EL (cell line): ENCODE data around the gene PTPRJ.

Experiments used
- DNase-seq: peaks from one replicate; pipeline ENCODE4 v3.0.0-alpha.2; 2016

Gene PTPRJ

DNA sequence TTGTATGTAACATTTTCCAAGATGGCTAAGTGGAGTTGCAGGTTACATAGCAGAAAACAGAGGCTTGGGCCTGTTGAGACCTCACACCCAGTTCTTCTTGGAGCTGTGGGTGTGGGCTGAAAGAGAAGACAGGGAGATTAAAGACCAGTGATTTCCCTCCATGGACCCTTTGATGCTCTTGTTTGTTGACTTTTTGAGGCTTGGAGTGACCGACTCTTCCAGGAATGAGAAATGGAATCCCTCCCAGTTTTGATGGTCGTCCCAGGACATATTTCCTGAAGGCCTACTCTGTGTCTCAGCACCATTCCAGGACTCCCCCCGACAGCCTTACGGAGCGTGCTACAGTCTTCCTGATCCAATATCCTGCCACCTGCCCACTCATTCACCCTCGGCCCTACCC is 96.9 kb downstream of the PTPRJ start:
- peak; percentile 43 for DNase-seq

DNA sequence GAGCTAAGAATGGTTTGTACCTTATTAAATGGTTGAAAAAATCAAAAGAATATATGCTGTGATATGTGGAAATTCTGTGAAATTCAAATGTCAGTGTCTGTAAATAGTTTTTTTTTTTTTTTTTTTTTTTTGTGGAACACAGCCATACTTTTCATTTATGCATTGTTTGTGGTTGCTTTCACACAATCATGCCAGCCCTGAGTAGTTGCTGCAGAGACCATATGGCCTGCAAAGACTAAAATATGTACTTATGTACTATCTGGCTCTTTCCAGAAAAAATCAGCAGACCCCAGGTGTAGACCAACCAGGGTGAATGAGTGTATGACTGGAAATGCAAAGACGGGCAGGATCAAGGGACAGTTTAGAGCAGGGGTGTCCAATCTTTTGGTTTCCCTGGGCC is 98.3 kb downstream of the PTPRJ start:
- DNase-seq = no peak

DNA sequence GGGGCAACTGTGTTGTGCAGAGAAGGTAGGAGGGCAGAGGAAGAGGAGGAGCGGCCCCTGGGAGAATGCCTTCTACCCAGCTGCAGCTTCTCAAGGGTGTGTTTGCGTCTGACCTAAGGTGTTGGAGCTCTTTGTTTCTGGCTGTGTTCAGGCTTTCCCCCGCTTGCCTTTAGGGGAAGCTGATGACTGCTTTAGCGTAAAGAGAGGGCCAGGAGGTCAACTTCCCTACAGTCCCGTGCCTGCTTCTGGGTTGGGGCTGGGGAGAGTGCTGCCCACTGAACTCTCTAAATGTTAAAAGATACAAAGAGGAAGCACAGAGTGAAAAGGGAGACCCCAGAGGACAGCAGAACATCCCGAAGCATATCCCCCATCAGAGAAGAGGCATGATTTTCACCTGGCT is 99.2 kb downstream of the PTPRJ start:
- DNase-seq = no peak

DNA sequence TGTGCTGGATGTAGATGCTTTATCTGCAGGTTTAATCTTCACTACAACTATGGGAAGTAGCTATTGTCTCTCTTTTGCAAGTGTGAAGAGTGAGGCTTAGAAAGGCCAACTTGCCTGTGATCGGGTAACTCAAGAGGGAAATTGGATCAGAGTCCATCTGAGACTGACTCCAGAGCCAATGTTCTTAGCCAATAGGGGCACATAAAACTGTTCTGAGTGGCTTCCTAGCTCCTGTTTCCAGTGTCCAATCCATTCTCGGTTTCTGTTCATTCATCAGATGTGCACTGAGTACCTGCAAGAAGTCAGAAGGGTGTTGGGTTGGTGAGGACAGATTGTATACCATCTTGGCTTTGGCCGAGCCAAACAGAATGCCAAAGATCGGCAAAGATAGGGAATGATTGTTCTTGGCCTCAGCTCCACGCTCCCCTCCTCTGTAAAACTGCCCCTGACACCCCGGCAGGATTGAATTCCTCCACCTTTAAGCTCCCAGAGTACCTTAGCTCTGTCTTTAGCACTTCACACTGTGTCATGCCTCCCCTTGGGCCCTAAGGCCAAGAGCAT is 100.0 kb downstream of the PTPRJ start:
- no peak for DNase-seq

DNA sequence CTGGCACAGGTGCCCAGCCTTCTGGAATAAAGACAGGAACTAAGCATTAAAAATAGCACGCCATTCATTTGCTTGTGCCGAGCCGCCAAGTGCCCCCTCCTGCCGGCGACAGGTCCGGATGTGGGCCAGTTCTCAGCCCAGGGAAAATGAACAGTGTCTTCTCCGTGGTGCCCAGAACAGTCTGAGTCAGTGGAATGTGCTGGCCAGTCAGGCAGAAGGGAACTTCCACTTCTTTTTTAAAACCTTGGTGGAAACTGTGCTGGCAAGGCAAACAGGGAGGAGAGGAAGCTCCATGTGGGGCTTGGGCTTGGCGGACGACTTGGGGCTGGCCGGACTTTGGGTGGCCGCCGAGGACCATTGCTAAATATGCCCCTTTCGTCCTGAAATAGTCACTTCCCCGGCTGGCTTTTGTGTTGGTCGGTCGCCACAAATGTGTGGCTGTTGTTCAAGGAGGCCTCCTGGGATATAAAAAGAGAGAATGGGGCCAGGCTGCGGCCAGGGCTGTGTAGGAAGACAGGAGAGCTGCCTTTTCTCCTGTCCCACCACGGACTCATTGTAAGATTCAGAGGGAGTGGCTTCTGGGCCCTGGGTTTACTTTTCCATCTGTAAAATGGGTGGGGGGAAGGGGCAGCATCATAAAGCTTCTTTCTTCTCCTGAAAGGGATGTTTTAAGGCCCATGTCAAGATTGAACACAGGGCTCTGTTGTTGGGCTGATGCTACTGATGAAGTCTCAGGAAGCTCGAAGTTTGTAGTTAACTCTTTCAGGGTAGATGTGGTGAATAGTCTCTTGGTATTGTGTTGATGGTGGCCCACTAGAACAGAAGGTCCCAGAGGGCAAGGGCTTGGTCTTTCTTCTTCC is 101.0 kb downstream of the PTPRJ start:
- peak; percentile 86 for DNase-seq

DNA sequence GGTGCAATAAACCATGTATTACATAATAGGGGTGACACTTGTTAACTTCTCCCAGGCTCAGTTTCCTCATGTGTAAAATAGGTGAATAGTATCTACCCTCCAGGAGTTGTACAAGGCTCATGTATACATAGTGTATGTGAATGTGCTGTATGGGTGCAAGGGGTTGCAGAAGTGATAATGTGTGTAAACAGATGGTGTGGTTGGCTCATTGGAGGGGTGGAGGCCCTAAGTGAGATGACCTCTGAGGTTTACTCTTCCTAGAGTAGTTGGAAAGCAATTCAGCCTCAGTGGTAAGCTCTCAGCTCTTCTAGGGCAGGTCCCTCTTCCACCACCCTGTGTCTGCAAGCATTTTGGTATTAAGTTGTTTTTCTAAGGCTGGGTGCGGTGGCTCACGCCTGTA is 102.4 kb downstream of the PTPRJ start:
- DNase-seq = no peak

DNA sequence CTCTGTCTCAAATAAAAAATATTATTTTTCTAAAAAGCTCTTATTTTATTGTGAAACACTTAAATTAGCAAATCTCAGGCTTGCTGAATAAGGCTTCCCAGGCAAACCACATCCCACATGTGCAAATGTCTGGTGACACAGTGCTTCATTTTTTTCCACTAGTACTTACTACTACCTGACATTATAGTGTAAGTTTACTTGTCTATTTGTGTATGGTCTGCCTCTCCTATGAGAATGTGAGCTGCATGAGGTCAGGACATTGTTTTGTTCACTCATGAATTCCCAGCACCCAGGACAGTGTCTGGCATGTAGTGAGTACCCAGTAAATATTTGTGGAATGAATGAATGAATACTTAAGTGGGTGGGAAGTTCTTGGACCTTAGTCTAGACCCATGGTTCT is 103.1 kb downstream of the PTPRJ start:
- DNase-seq = peak; percentile 23

DNA sequence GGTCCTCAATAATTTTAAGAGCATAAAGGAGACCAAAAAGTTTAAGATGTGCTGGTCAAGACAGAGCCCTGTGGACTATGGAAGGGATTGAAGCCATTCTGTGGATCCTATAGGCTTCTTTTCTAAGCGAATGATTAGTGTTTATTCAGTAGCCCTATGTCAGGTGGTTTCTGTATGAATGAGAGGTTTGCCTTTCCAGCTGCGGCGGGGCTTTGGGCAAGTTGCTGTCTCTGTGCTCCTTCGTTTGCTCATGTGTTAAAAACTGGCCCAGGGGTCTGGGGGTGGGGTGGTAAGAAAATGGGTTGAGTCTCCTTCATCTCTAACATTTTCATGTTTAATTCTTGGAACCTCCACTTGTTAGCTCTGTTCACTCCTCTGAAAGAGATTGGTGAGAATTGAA is 105.3 kb downstream of the PTPRJ start:
- DNase-seq = no peak

DNA sequence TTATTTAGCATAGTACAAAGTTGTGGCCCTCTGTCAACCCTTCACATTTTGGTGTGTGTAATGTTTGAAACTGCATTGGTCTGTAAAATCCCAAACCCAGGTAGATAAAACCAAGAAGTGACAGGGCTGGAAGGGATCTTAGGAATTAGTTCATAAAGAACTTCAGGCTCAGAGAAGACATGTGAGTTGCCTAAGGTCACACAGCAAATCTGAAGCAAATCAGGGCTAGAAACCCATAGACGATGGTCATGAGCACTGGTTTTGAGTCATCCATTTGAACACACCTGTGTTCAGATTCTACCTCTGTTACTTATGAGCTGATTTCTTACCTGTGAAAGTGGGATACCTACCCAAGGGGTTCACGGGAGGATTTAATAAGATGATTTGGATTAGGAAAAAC is 107.1 kb downstream of the PTPRJ start:
- no peak for DNase-seq

DNA sequence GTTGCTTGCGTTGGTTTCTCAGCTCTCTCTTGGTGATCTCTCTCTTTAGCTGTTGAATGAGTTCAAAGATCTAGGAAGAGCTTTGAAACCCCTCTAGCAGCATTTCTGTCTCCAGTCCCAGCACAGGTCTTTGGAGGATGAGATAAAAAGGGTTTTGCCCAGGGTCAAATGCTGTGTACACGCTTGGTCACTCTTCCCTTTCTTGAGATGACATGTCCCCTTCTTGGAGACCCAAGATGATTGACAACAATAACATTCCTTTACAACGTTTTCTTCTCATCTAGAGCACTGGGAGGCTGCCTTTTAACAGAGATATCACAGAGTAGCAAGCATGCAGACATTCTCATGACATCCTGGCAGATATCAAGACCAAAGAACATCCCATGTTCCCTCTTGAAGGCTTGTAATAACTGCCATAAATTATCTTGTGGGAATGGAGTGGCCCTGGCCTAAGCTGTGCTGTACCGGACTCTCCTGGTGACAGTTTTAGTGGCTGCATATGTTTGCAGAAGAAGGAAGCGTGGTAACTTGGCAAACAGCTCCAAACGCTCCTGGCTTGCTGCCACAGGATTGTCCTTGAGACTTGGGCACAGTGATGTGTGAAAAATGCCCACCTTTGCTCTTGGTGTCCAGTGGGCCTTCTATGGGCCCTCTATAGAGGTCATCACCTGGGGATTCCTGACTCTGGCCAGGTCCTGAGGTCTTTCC is 107.8 kb downstream of the PTPRJ start:
- no peak for DNase-seq

DNA sequence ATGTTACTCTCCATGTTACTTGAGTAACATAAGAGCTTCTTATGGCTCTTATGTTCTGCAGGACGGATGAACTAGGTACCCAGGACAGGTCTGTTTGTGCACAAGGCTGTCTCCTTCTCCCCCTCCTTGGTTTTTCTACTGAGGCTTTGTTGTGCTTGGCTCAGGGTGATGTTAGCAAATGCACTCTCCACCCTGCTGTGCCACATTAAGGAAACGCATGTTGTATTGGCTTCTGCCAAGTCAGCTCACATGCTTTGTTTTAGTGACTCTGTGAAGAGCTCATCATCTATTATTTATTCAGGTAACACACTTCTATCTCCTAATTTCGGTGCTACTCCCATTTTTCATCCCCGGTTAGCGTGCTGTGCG is 108.3 kb downstream of the PTPRJ start:
- no peak for DNase-seq

DNA sequence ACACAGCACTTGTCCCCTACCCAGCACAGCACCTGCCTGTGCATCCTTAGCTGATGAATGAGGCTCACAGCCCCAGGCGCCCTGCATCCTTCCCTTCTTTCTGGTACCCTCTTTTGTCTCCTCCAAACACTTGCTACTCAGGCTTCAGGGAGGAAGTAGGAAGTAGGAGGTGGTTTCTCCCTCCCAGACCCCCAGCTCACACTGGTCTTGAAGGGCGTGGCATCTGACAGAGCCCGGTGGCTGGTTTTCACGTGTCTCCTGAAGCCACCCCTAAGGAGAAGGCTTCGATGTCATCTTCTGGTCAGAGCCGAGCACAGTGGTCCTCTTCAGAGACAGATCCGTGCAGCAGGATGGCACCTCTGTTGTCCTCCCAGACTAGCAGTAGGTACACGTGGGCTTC is 109.8 kb downstream of the PTPRJ start:
- no peak for DNase-seq

DNA sequence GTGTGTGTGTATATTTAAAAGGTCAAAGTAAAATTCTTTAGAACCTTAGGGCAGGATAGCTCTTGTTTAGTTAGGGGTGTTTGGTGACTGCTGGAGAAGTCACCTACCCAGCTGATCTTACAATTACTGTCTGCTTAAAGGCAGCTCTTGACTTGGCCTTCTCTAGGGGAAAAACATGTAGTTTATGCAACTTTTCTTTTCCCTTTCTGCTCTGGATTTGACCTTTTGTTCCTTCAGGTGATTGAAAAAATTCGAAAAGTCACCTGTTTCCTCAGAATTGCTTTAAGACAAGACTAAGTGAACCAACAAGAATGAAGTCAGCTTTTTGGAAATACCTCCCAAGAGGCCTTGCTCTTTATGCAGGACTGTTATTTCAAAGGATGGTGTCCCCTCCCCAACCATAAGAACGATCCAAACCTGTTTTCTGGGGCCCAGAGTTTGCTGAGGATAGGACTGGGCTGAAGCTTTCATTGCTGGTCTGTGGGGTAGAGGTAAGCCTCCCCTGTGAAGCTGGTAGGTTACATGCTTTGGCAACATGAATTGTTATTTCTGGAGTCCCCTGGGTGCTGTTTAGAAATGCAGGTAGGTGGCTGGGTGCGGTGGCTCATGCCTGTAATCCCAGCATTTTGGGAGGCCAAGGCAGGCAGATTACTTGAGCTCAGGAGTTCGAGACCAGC is 111.2 kb downstream of the PTPRJ start:
- DNase-seq = no peak

DNA sequence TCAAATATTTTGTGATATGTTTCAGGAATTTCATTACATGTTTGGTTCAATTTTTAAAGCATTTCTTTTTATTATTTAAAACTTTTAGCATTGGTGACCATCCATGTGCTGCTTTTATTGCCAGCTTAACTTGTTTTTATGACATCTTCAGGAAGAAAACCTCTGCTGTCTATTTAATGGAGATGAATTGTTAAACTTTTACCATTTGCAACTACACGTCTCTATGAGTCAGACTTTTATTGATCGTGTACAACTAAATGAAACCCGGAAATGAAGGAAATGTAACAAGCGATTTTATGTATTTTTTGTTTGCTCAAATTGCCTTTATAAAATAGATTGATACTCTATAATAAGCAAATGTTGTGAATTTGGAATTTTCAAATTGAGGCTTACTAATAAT is 113.0 kb downstream of the PTPRJ start:
- no peak for DNase-seq

DNA sequence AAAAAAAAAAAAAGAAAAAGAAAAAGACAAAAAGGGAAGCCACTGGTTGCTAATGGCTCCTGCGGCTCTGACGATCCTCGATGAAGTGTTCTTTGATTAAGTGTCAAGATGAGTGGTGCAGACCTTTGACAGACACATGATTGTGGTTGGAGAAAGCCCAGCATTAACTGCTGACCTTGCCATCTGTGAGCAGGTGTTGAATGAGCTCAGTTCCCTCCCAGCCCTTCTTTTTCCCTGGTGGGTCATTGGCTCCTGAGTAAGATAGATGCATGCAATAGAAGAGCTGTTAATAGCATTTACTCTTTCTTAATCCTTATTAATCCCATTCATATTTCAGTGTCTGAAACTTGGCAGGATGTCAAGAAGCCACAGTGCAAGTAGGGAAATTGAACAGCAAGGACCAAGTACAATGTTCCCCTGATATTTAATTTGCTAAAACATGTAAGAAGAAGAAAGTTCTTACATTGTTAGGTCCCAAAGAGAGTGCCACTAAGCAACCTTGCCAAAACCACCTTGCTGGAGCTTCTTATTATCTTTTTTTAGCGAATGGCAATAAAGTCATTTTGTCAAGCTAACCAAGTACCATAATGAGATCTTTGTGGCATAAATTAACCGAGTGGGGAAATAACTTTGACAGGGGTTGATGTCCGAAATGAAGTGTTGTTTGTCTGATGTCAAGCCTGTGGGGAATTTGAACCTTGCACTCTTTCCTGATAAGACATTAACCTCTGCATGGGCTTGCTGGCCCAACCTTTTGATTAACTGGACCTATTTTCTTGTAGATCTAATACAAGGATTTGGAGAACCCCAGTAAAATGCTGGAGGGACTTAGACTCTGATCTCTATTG is 113.7 kb downstream of the PTPRJ start:
- no peak for DNase-seq

DNA sequence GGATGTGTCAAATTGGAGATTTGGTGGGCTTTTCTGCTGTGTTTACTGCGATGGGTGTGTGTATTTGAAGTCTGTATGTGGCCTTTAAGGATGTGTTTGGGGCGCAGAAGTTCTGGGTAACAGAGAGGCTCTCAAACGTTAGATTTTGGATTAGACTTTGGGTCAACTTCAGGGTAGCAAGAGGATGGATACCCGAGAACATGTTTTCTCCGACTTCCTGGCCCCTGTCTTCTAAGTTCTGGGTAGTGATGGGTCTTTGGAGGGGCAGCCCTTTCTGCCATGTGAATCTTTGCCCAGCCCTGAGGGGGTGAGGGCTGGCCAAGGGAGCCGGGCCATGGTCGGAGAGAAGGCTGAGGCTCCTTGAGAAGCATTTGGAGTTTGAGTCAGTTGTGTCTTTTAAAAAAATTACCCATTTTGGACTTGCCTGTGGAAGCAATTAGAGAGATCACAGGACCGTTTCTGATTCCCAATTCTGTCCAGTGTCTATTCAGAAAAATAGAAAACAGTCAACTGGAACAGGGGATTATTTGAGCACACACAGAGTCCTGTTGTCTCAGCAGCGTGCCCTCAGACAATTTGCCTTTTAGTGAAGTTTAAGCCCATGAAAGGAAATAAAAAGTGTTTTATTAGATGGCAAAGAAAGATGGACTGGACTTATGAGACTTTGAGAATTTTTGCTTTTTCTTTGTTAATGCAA is 114.4 kb downstream of the PTPRJ start:
- DNase-seq = no peak

DNA sequence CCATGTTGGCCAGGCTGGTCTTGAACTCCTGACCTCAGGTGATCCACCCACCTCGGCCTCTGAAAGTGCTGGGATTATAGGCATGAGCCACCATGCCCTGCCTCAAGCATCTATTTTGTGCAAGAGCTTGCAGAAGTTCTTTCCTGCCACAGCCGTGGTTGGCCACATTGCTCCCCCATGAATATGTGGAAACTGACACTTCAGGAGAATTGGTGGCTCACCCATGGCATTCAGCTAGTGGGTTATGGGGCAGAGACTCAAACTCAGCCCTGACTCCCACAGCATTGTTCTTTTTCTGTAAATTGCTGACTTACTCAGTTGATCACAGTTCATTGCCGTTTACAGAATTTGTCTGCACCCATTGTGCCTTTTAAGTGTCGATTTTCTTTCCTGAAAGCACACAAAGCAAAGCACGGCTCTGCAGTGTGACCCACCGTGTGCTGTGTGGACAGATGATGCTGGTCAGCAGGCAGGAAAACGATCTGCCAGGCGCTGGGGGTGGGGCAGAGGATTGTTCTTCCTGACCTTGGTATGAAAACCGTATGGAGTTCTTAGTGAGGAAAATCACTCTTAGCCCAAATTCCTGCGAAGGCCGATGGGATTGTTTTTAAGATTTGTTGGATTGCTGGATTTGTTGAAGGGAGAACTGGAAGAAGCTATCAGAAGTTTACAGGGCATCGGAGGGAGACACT is 115.6 kb downstream of the PTPRJ start:
- no peak for DNase-seq

DNA sequence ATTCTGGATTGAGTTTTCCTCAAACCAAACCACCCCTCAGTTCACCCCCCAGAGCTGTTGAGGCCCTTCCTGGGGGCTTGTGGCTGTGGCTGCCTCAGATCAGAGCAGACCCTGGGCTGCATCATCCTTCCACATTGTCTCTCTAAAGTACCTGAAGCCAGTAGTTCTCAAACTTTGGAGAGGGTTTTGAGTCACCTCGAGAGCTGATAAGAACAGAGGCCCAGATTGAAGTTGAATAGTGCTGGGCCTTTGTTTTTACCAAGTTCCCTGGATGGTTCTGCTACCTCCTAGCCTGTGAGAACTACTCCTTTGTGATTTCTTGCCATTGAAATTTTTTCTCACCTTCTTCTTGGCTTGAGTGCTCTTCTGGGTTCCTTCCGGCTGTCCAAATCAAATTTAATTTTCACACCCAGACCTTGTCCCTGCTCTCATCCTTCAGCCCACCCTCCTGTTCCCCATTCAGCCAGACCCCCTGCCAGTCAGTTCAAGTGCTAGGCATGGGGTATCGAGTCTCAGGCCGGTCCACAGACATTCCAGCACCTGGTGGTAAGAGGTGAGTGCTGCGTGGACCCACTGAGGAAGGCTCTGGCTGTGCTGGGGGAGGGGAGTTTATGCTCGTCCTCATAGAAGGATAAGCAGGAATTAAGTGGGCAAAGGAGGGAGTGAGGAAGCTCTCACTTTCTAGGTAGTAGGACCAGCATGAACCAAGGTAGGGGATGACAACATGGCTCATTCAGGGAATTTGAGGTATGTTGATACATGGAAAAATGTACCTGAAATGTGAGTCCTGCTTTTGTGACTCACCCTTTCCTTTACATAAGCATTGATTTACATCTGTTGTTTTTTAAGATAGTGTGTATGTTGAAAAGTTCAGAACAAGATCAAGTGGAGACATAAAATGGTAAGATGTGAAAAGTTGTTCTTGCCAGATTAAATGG is 116.5 kb downstream of the PTPRJ start:
- DNase-seq = no peak

DNA sequence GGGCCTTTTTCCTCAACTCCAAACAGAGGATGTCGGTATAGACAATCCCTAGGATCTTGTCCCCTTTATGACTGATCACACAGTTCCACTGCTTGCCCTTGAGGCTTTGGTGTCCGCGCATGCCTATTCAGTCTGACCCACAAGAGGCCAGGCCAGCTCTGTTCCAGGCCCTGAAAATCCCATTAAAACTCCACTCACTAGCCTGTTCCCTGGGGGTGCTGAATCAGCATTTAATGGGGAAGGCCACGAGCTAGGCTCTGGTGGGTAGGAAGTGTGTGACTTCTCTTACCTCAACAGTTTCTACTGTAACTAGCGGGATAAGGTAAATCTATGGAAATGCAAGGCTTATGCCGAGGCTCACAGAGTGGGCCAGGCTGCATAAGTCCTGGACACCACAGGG is 117.7 kb downstream of the PTPRJ start:
- no peak for DNase-seq

DNA sequence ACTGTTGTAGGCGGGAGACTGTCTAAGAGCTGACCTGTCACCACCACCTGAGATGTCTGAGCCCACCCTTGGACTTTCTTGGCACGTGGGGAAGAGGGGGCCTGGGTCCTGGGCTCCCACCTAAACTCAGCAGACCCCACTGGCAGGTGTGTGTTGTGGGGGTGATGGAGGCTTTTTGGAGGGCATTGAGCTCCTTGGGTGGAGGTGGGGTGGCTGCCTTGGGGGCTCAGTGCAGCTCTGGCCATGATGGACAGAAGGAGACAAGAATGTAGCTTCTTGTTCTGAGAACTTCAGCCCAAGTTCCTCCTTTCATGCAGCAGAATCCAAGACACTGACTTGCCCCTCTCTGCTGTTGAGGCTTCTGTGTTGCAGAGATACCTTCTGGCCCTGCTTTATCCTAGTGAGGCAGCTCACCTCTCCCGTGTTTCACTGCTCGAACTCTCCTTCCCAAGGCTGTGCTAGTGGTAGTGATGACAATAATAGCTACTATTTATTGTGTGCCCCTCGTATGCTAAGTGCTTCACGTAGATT is 119.6 kb downstream of the PTPRJ start:
- DNase-seq = no peak
